SH-SY5Y (cell line): ENCODE data around the gene BPIFB1.

Experiments
- GATA2 ChIP-seq: IDR thresholded peaks from 2 replicates; pipeline ENCODE4 v1.6.1; 2011; ENCODE audit warnings: mild to moderate bottlenecking, low read depth, low read length
- GATA3 ChIP-seq: IDR thresholded peaks from 2 replicates; pipeline ENCODE4 v1.6.1; 2011; ENCODE audit warnings: low read depth, mild to moderate bottlenecking, low read length, moderate library complexity

DNA sequence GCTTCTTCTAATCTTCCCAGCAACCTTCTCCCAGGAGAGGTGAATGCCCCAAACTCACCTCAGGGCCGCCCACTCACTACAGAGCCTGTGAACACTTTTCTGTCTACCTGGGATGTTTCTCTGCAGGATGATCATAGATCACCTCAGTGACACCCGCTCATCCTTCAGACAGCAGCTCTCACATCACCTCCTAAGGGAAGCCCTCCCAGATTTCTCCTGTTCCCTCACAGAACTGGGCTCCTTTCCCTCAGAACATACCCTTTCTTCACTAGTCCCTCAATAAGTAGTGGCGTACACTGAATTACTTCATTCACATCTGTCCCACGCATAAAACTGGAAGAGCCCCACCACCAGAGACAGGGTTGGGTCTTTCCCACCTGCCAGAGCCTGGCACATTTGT is 60.5 kb downstream of the BPIFB1 start:
- TF ChIP-seq GATA3, result no peak
- TF ChIP-seq GATA2, result no peak
